ENCODE measurements around the gene NSUN4.
"Not testable (repeated sequence)": the region's sequence is repeated elsewhere in the genome, so short reads cannot be mapped to it uniquely, and the experiment has no call there.

The NSUN4 gene

GRCh38 chr1:46335081-46335480 is 5.5 kb upstream of the NSUN4 start:
- DNase-seq (ENCODE audit: low spot score in 2 of 2): no peak
- in situ Hi-C loops (cut with MboI; ENCODE audit: low sequenced_read_pairs): no loop called here
- no peak overlapping the region for H3K4me3 ChIP-seq
- no peaks in the 10 kb centered on the region for H3K9me3 ChIP-seq
- H3K4me1 ChIP-seq: 0 out of 2 replicates have a peak, but pooled peaks cover under 1% of the 10 kb centered on the region
- no peaks in the 10 kb centered on the region for H3K27me3 ChIP-seq (ENCODE audit: low read depth)
- H3K36me3 ChIP-seq (replicated peaks): no peaks in the 10 kb centered on the region

GRCh38 chr1:46337409-46337808 is 3.2 kb upstream of the NSUN4 start:
- DNase-seq (ENCODE audit: low spot score in 2 of 2); H3K4me3 ChIP-seq; in situ Hi-C loops (cut with MboI; ENCODE audit: low sequenced_read_pairs); H3K9me3 ChIP-seq; H3K36me3 ChIP-seq (replicated peaks); H3K4me1 ChIP-seq; H3K27me3 ChIP-seq (ENCODE audit: low read depth): not testable (repeated sequence)

- Histone ChIP-seq H3K4me3 (peak overlapping the region; percentile 73), H3K4me1 (peaks cover 7% of the 10 kb centered on the region; the same call in 1 of the 2 replicates), H3K9me3 (no peaks in the 10 kb centered on the region), H3K36me3 (replicated peaks) (peaks cover 32% of the 10 kb centered on the region), H3K27me3 (ENCODE audit: low read depth) (no peaks in the 10 kb centered on the region)
- no peak for DNase-seq (ENCODE audit: low spot score in 2 of 2)
- in situ Hi-C loops (cut with MboI; ENCODE audit: low sequenced_read_pairs): no loop called here
These were observed 846 bp downstream of the NSUN4 start for GRCh38 chr1:46341222-46342083.

GRCh38 chr1:46342084-46342656 is 1.6 kb downstream of the NSUN4 start:
- Histone ChIP-seq H3K4me3 (no peak overlapping the region; the same call in 1 of the 2 replicates), H3K9me3 (no peaks in the 10 kb centered on the region), H3K4me1 (peaks cover 7% of the 10 kb centered on the region; the same call in 1 of the 2 replicates), H3K27me3 (ENCODE audit: low read depth) (no peaks in the 10 kb centered on the region), H3K36me3 (replicated peaks) (peaks cover 37% of the 10 kb centered on the region)
- in situ Hi-C loops (cut with MboI; ENCODE audit: low sequenced_read_pairs): no loop called here
- peak in 1 of 2 experiments; percentile 25 for DNase-seq (ENCODE audit: low spot score in 2 of 2)

- Histone ChIP-seq H3K4me1 (peaks cover 7% of the 10 kb centered on the region; the same call in 1 of the 2 replicates), H3K36me3 (replicated peaks) (peaks cover 41% of the 10 kb centered on the region), H3K9me3 (no peaks in the 10 kb centered on the region), H3K4me3 (no peak overlapping the region), H3K27me3 (ENCODE audit: low read depth) (no peaks in the 10 kb centered on the region)
- no peak for DNase-seq (ENCODE audit: low spot score in 2 of 2)
- in situ Hi-C loops (cut with MboI; ENCODE audit: low sequenced_read_pairs): no loop called here
These were observed 2.2 kb downstream of the NSUN4 start for GRCh38 chr1:46342677-46343350.

GRCh38 chr1:46343351-46343695 is 2.7 kb downstream of the NSUN4 start:
- H3K4me3 ChIP-seq: no peak overlapping the region
- DNase-seq (ENCODE audit: low spot score in 2 of 2): no peak
- H3K36me3 ChIP-seq (replicated peaks): peaks cover 46% of the 10 kb centered on the region
- H3K27me3 ChIP-seq (ENCODE audit: low read depth): no peaks in the 10 kb centered on the region
- no peaks in the 10 kb centered on the region for H3K9me3 ChIP-seq
- in situ Hi-C loops (cut with MboI; ENCODE audit: low sequenced_read_pairs): no loop called here
- peaks cover 7% of the 10 kb centered on the region; the same call in 1 of the 2 replicates for H3K4me1 ChIP-seq

- Histone ChIP-seq H3K4me3 (no peak overlapping the region), H3K9me3 (no peaks in the 10 kb centered on the region), H3K36me3 (replicated peaks) (peaks cover 47% of the 10 kb centered on the region), H3K27me3 (ENCODE audit: low read depth) (no peaks in the 10 kb centered on the region), H3K4me1 (peaks cover 7% of the 10 kb centered on the region; the same call in 1 of the 2 replicates)
- in situ Hi-C loops (cut with MboI; ENCODE audit: low sequenced_read_pairs): no loop called here
- no peak for DNase-seq (ENCODE audit: low spot score in 2 of 2)
These were observed 3.1 kb downstream of the NSUN4 start for GRCh38 chr1:46343705-46344104.

- no peak for DNase-seq (ENCODE audit: low spot score in 2 of 2)
- peaks cover 7% of the 10 kb centered on the region; the same call in 1 of the 2 replicates for H3K4me1 ChIP-seq
- H3K27me3 ChIP-seq (ENCODE audit: low read depth): no peaks in the 10 kb centered on the region
- peaks cover 50% of the 10 kb centered on the region for H3K36me3 ChIP-seq (replicated peaks)
- H3K9me3 ChIP-seq: no peaks in the 10 kb centered on the region
- in situ Hi-C loops (cut with MboI; ENCODE audit: low sequenced_read_pairs): no loop called here
- no peak overlapping the region for H3K4me3 ChIP-seq
These were observed 3.9 kb downstream of the NSUN4 start for GRCh38 chr1:46344481-46344880.

GRCh38 chr1:46345281-46345680 is 4.7 kb downstream of the NSUN4 start:
- Histone ChIP-seq H3K27me3 (ENCODE audit: low read depth) (0 out of 2 replicates have a peak, but pooled peaks cover 1% of the 10 kb centered on the region), H3K36me3 (replicated peaks) (peaks cover 58% of the 10 kb centered on the region), H3K4me1 (peaks cover 4% of the 10 kb centered on the region; the same call in 1 of the 2 replicates), H3K9me3 (no peaks in the 10 kb centered on the region), H3K4me3 (no peak overlapping the region)
- no peak for DNase-seq (ENCODE audit: low spot score in 2 of 2)
- in situ Hi-C loops (cut with MboI; ENCODE audit: low sequenced_read_pairs): no loop called here

- Histone ChIP-seq H3K9me3 (no peaks in the 10 kb centered on the region), H3K27me3 (ENCODE audit: low read depth) (0 out of 2 replicates have a peak, but pooled peaks cover 2% of the 10 kb centered on the region), H3K4me3 (no peak overlapping the region), H3K36me3 (replicated peaks) (peaks cover 62% of the 10 kb centered on the region), H3K4me1 (no peaks in the 10 kb centered on the region)
- DNase-seq (ENCODE audit: low spot score in 2 of 2): no peak
- in situ Hi-C loops (cut with MboI; ENCODE audit: low sequenced_read_pairs): no loop called here
These were observed 11.8 kb downstream of the NSUN4 start for GRCh38 chr1:46352363-46352762.

- H3K4me1 ChIP-seq; H3K9me3 ChIP-seq; DNase-seq (ENCODE audit: low spot score in 2 of 2); in situ Hi-C loops (cut with MboI; ENCODE audit: low sequenced_read_pairs); H3K27me3 ChIP-seq (ENCODE audit: low read depth); H3K4me3 ChIP-seq: not testable (repeated sequence)
- peaks cover 54% of the 10 kb centered on the region for H3K36me3 ChIP-seq (replicated peaks)
These were observed 15.3 kb downstream of the NSUN4 start for GRCh38 chr1:46355920-46356319.

GRCh38 chr1:46362158-46362557 is 21.6 kb downstream of the NSUN4 start:
- no peak for DNase-seq (ENCODE audit: low spot score in 2 of 2)
- in situ Hi-C loops (cut with MboI; ENCODE audit: low sequenced_read_pairs): no loop called here
- H3K4me3 ChIP-seq: no peak overlapping the region
- no peaks in the 10 kb centered on the region for H3K9me3 ChIP-seq
- no peaks in the 10 kb centered on the region for H3K27me3 ChIP-seq (ENCODE audit: low read depth)
- no peaks in the 10 kb centered on the region for H3K4me1 ChIP-seq
- H3K36me3 ChIP-seq (replicated peaks): peaks cover 53% of the 10 kb centered on the region

- Histone ChIP-seq H3K27me3 (ENCODE audit: low read depth) (no peaks in the 10 kb centered on the region), H3K36me3 (replicated peaks) (peaks cover 50% of the 10 kb centered on the region), H3K4me3 (no peak overlapping the region), H3K4me1 (no peaks in the 10 kb centered on the region), H3K9me3 (no peaks in the 10 kb centered on the region)
- no peak for DNase-seq (ENCODE audit: low spot score in 2 of 2)
- in situ Hi-C loops (cut with MboI; ENCODE audit: low sequenced_read_pairs): no loop called here
These were observed 22.5 kb downstream of the NSUN4 start for GRCh38 chr1:46363121-46363520.

- no peak for DNase-seq (ENCODE audit: low spot score in 2 of 2)
- no peak overlapping the region for H3K4me3 ChIP-seq
- H3K9me3 ChIP-seq: no peaks in the 10 kb centered on the region
- H3K4me1 ChIP-seq: no peaks in the 10 kb centered on the region
- H3K36me3 ChIP-seq (replicated peaks): peaks cover 48% of the 10 kb centered on the region
- no peaks in the 10 kb centered on the region for H3K27me3 ChIP-seq (ENCODE audit: low read depth)
- in situ Hi-C loops (cut with MboI; ENCODE audit: low sequenced_read_pairs): no loop called here
These were observed 24.0 kb downstream of the NSUN4 start for GRCh38 chr1:46364612-46365011.
